ENCODE data around the gene MAP2K2. TPM values are rescaled to one million over a fixed set of nuclear protein-coding genes. Genes with fewer than 3 reads are reported as not detected.

The MAP2K2 gene
- total and polyA plus RNA-seq, 12 donors: 91.5 to 288 (median 116) TPM

- TF ChIP-seq CTCF (IDR thresholded peaks at IDR 0.05): no peak
- H3K27me3 ChIP-seq: no peaks in the 10 kb centered on the region
- peaks cover 0 to 79% (median 12%) of the 10 kb centered on the region in 9 donors for H3K36me3 ChIP-seq
- peaks cover 3 to 49% (median 28%) of the 10 kb centered on the region in 9 donors for H3K4me1 ChIP-seq
- H3K4me3 ChIP-seq: no peak overlapping the region
- H3K9me3 ChIP-seq: no peaks in the 10 kb centered on the region
- no peak for DNase-seq
- ATAC-seq: no peak
- no peak overlapping the region for H3K27ac ChIP-seq
- intact Hi-C loops (cut with DNase I): no loop called here
- 88 to 90% methylated on average over 33 of the region's 33 CpGs for WGBS, 2 donors
Measured at GRCh38 chr19:4046946-4047683, 76.8 kb downstream of the MAP2K2 start.

- TF ChIP-seq CTCF (IDR thresholded peaks at IDR 0.05): no peak
- peaks cover 0 to 44% (median 24%) of the 10 kb centered on the region in 9 donors for H3K4me1 ChIP-seq
- intact Hi-C loops (cut with DNase I): no loop called here
- H3K9me3 ChIP-seq: no peaks in the 10 kb centered on the region
- ATAC-seq: no peak
- DNase-seq: no peak
- no peak overlapping the region for H3K4me3 ChIP-seq
- WGBS, 2 donors: 82 to 84% methylated on average over 7 of the region's 7 CpGs
- H3K27me3 ChIP-seq: no peaks in the 10 kb centered on the region
- H3K36me3 ChIP-seq: peaks cover 0 to 79% (median 17%) of the 10 kb centered on the region in 9 donors
- H3K27ac ChIP-seq: no peak overlapping the region
Measured at GRCh38 chr19:4046362-4046691, 77.6 kb downstream of the MAP2K2 start.

- 92 to 93% methylated on average over 32 of the region's 32 CpGs for whole genome bisulfite sequencing, 2 donors
- intact Hi-C loops (cut with DNase I): no loop called here
- Histone ChIP-seq H3K27ac (no peak overlapping the region), H3K4me3 (no peak overlapping the region), H3K9me3 (no peaks in the 10 kb centered on the region), H3K4me1 (peaks cover 0 to 44% (median 24%) of the 10 kb centered on the region in 9 donors), H3K27me3 (no peaks in the 10 kb centered on the region), H3K36me3 (peaks cover 0 to 77% (median 17%) of the 10 kb centered on the region in 9 donors)
- DNase-seq (no peak), ATAC-seq (no peak)
- TF ChIP-seq CTCF (IDR thresholded peaks at IDR 0.05): no peak
Measured at GRCh38 chr19:4045597-4046361, 78.1 kb downstream of the MAP2K2 start.

GRCh38 chr19:4044990-4045465, 78.9 kb downstream of the MAP2K2 start:
- TF ChIP-seq CTCF (IDR thresholded peaks at IDR 0.05): no peak
- no peak overlapping the region for H3K4me3 ChIP-seq
- H3K27ac ChIP-seq: no peak overlapping the region
- 76 to 79% methylated on average over 21 of the region's 21 CpGs for WGBS, 2 donors
- H3K9me3 ChIP-seq: no peaks in the 10 kb centered on the region
- no peaks in the 10 kb centered on the region for H3K27me3 ChIP-seq
- ATAC-seq: no peak
- intact Hi-C loops (cut with DNase I): no loop called here
- H3K4me1 ChIP-seq: peaks cover 0 to 38% (median 22%) of the 10 kb centered on the region in 9 donors
- DNase-seq: no peak
- peaks cover 0 to 74% (median 17%) of the 10 kb centered on the region in 9 donors for H3K36me3 ChIP-seq

All from heart right ventricle (tissue), 16 donors.